NB4 (cell line): ENCODE data around the gene LPAR3.

Source experiments
- DNase-seq: peaks from one replicate; pipeline ENCODE4 v3.0.0; 2010; ENCODE audit warnings: low read depth
- H3K4me3 ChIP-seq: one replicate; pipeline ENCODE4 v1.5.1; 2011; ENCODE audit warnings: mild to moderate bottlenecking, low read depth, low read length, moderate library complexity
- MYC ChIP-seq: IDR thresholded peaks from 2 replicates; pipeline ENCODE4 v1.6.1; 2011; ENCODE audit warnings: low read depth, low read length
- POLR2A ChIP-seq: IDR thresholded peaks from 2 replicates; pipeline ENCODE4 v1.6.1; 2011; ENCODE audit warnings: mild to moderate bottlenecking; ENCODE audit not compliant: insufficient read length; ENCODE audit errors: extremely low read depth
- TF ChIP-seq, protein P1 (sequence below): IDR thresholded peaks from 2 replicates; pipeline ENCODE4 v1.6.1; 2011; ENCODE audit warnings: low read depth, low read length
- TF ChIP-seq, protein P2 (sequence below): IDR thresholded peaks from one replicate; pipeline ENCODE4 v1.5.1; 2012; ENCODE audit warnings: low read depth, low read length

LPAR3 gene

DNA sequence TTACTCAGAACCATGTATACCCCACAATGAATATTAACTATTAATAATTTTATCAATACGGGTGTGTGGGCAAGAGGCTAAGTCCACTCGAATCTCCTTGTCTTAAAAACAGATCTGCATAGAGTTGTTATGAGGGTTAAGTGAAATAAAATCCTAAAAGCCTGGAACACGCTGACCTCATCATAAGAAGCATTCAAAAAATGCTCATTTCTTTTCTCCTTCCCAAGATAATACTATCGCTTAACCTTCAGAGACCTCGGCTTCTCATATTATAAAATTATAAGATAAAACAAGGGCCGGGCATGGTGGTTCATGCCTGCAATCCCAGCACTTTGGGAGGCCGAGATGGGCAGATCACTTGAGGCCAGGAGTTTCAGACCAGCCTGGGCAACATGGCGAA, 35.1 kb downstream of the LPAR3 start:
- H3K4me3 ChIP-seq, result no peak overlapping the region
- DNase-seq, result no peak
- no peak for TF ChIP-seq MYC
- no peak for TF ChIP-seq POLR2A
- TF ChIP-seq, protein P1, sequence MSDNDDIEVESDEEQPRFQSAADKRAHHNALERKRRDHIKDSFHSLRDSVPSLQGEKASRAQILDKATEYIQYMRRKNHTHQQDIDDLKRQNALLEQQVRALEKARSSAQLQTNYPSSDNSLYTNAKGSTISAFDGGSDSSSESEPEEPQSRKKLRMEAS, result no peak
- TF ChIP-seq, protein P2, sequence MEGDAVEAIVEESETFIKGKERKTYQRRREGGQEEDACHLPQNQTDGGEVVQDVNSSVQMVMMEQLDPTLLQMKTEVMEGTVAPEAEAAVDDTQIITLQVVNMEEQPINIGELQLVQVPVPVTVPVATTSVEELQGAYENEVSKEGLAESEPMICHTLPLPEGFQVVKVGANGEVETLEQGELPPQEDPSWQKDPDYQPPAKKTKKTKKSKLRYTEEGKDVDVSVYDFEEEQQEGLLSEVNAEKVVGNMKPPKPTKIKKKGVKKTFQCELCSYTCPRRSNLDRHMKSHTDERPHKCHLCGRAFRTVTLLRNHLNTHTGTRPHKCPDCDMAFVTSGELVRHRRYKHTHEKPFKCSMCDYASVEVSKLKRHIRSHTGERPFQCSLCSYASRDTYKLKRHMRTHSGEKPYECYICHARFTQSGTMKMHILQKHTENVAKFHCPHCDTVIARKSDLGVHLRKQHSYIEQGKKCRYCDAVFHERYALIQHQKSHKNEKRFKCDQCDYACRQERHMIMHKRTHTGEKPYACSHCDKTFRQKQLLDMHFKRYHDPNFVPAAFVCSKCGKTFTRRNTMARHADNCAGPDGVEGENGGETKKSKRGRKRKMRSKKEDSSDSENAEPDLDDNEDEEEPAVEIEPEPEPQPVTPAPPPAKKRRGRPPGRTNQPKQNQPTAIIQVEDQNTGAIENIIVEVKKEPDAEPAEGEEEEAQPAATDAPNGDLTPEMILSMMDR, result no peak

DNA sequence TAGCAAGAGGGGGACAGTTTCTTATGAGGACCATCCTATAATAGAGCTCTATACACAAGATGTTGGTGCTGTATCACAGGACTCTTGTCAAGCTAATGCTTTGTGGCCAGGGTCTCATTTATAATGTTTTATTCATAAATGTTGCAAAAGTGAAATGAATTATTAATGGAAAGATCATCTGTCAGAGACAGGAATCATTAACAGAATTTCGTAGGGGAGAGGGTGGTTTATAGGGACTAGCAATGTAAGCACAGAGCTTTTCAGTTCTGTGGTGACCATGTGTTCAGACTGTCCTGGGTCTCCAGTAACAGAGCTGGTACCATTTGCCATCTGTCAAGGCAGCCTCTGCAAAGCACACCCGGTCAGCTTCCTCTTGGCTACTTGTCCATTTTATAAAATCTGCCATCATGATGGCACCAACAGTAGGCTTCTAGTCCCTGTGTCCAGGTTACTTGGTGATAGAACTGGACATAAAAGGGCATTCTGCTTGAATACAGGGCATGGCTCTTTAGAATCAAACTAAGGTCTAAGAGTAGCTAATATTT, 36.2 kb downstream of the LPAR3 start:
- TF ChIP-seq, protein P1, result no peak
- TF ChIP-seq POLR2A, result no peak
- TF ChIP-seq, protein P2, result no peak
- no peak for TF ChIP-seq MYC
- DNase-seq, result no peak
- H3K4me3 ChIP-seq, result no peak overlapping the region

DNA sequence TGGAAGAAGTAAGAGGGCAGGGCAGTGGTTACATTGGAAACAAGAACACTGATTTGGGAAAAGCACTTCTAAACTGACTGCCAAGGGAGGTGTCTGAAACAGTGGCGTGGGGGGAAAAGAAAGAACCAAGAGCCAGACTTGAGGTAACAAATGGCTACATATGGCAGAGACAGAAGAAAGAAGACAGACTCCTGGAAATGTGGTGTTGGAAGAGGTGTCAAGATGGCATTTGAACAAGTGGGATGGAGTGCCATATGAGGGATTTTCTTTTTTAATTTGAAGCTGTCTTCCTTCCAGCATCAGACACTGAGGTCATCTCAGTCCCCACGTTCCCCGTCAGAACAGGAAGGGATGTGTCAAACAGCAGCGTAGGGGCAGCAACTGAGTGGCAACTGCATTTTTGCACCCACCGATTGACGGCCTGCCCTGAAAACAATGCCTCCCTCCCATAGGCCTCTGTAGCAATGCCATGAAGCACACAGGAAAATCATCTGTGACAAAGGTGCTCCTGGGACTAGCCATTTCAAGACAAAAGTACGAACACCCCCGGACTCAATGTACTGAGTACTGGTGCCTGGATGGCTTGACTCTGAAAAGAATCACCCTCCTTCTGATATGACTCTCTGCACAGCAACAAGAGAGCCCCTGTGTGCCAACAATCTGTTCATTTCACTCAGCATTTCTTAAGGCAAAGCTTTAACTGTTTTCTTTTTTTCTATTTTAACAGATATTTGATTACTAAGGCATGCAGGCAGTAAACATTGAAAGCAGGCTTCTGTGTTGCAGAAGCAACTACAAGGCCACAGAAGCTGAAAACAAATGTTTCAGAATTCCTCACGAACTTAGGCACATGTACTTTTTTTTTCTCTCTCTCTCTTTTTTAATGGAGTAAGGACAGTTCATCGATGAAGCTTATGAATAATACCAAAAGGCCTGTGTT, 37.0 kb downstream of the LPAR3 start:
- no peak overlapping the region for H3K4me3 ChIP-seq
- TF ChIP-seq POLR2A (no peak), MYC (no peak)
- TF ChIP-seq, protein P2, result no peak
- TF ChIP-seq, protein P1, result no peak
- DNase-seq, result no peak

DNA sequence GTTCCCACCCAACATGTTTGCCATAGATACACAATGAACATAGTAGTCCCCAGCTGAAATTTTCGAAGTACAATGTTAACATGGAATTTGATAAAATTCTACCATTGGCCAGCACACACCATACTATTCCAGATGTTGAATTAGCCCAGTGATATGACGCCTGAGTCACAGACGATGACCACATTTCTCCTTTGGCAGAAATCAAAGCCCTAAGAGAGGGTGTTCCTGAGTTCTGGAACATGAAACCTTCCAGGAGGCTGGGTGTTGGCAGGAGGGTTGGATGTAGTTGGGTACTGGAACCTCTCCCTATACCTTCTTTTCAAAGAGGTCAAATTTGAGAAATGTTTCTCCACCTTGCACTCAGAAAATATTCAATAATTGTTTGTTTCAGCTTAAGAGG, 37.8 kb downstream of the LPAR3 start:
- no peak overlapping the region for H3K4me3 ChIP-seq
- no peak for DNase-seq
- TF ChIP-seq, protein P2, result no peak
- TF ChIP-seq POLR2A, result no peak
- no peak for TF ChIP-seq MYC
- TF ChIP-seq, protein P1, result no peak

DNA sequence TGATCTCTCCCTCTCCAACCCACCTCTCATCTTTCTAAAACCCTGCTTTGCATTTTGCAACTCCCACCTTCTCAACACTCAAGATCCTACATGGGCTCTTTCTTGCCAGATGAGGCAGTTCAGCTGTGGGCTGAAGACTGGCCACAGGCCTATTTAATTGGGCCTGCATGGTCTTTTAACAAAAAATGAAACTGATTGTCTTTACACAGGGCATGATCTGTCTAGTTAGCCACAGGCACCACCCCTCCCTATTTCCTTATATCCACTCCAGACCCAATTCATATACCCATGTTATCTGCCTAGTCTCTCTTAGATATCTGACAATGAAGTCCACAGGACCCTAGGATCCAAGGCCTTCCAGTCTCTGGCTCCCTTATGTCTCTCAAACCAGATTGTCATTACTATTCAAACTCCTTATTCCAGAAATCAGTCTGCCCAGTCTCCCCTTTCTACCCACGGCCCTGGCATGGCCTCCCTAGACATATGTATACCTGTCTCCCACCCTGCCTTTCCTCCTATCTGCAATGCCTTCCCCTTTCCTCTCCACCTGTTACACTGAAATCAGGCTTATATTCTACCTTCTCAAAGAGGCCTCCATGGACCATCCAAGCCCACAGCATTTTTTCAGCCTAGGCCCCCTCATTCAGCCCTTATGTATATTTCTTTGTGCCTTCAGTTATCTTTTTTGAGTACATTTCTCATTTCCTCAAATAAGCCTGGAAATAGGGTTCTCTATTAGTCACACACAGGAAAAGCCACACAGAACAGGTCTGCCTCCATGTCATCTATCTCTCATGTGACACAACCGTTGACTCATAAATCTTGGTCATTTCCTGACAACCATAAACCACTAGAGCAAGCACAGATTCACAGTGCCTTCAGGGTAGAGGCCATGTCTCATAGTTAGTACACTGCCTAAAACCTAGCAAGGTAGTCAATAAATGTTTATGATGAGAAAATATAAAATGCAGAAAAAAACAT, 39.0 kb downstream of the LPAR3 start:
- TF ChIP-seq POLR2A (no peak), MYC (no peak)
- TF ChIP-seq, protein P1, result no peak
- TF ChIP-seq, protein P2, result no peak
- no peak overlapping the region for H3K4me3 ChIP-seq
- DNase-seq, result peak; percentile 78
